ENCODE data around the gene KCNQ5. TPM values are rescaled to one million over a fixed set of nuclear protein-coding genes. Genes with fewer than 3 reads are reported as not detected.

The KCNQ5 gene
- total and polyA plus RNA-seq, 2 of the 8 experiments (the other 6 are each of a cell fraction or from before 2014, with no cell fraction given) = 0.83 to 1.2 TPM

DNA sequence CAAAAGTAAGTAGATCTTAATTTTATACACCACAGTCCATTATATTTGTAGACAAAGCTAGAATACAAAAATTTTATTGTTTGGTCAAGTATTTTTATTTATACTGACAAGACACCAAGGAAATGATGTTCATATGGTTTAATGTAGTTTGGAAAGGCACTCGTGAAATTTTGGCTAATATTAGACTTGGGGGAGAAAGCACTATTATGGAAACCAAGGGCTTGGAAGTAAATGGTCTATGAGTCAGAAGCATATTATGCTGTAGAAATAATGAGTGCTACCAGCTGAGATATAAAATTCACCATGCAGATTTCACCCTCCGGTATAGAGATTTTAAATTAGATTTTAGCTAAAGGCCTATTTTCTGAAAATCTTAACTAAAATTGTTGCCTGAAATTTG, 233.6 kb downstream of the KCNQ5 start (continued):
- TF ChIP-seq, protein P1, sequence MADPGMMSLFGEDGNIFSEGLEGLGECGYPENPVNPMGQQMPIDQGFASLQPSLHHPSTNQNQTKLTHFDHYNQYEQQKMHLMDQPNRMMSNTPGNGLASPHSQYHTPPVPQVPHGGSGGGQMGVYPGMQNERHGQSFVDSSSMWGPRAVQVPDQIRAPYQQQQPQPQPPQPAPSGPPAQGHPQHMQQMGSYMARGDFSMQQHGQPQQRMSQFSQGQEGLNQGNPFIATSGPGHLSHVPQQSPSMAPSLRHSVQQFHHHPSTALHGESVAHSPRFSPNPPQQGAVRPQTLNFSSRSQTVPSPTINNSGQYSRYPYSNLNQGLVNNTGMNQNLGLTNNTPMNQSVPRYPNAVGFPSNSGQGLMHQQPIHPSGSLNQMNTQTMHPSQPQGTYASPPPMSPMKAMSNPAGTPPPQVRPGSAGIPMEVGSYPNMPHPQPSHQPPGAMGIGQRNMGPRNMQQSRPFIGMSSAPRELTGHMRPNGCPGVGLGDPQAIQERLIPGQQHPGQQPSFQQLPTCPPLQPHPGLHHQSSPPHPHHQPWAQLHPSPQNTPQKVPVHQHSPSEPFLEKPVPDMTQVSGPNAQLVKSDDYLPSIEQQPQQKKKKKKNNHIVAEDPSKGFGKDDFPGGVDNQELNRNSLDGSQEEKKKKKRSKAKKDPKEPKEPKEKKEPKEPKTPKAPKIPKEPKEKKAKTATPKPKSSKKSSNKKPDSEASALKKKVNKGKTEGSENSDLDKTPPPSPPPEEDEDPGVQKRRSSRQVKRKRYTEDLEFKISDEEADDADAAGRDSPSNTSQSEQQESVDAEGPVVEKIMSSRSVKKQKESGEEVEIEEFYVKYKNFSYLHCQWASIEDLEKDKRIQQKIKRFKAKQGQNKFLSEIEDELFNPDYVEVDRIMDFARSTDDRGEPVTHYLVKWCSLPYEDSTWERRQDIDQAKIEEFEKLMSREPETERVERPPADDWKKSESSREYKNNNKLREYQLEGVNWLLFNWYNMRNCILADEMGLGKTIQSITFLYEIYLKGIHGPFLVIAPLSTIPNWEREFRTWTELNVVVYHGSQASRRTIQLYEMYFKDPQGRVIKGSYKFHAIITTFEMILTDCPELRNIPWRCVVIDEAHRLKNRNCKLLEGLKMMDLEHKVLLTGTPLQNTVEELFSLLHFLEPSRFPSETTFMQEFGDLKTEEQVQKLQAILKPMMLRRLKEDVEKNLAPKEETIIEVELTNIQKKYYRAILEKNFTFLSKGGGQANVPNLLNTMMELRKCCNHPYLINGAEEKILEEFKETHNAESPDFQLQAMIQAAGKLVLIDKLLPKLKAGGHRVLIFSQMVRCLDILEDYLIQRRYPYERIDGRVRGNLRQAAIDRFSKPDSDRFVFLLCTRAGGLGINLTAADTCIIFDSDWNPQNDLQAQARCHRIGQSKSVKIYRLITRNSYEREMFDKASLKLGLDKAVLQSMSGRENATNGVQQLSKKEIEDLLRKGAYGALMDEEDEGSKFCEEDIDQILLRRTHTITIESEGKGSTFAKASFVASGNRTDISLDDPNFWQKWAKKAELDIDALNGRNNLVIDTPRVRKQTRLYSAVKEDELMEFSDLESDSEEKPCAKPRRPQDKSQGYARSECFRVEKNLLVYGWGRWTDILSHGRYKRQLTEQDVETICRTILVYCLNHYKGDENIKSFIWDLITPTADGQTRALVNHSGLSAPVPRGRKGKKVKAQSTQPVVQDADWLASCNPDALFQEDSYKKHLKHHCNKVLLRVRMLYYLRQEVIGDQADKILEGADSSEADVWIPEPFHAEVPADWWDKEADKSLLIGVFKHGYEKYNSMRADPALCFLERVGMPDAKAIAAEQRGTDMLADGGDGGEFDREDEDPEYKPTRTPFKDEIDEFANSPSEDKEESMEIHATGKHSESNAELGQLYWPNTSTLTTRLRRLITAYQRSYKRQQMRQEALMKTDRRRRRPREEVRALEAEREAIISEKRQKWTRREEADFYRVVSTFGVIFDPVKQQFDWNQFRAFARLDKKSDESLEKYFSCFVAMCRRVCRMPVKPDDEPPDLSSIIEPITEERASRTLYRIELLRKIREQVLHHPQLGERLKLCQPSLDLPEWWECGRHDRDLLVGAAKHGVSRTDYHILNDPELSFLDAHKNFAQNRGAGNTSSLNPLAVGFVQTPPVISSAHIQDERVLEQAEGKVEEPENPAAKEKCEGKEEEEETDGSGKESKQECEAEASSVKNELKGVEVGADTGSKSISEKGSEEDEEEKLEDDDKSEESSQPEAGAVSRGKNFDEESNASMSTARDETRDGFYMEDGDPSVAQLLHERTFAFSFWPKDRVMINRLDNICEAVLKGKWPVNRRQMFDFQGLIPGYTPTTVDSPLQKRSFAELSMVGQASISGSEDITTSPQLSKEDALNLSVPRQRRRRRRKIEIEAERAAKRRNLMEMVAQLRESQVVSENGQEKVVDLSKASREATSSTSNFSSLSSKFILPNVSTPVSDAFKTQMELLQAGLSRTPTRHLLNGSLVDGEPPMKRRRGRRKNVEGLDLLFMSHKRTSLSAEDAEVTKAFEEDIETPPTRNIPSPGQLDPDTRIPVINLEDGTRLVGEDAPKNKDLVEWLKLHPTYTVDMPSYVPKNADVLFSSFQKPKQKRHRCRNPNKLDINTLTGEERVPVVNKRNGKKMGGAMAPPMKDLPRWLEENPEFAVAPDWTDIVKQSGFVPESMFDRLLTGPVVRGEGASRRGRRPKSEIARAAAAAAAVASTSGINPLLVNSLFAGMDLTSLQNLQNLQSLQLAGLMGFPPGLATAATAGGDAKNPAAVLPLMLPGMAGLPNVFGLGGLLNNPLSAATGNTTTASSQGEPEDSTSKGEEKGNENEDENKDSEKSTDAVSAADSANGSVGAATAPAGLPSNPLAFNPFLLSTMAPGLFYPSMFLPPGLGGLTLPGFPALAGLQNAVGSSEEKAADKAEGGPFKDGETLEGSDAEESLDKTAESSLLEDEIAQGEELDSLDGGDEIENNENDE (IDR thresholded peaks at IDR 0.05; ENCODE audit: insufficient replicate concordance, low read length) = no peak
- TF ChIP-seq PHF8 (conservative IDR thresholded peaks at IDR 0.05; ENCODE audit: low read depth, low read length) (no peak), MAFK (IDR thresholded peaks at IDR 0.05; ENCODE audit: low read depth, low read length) (no peak), RAD21 (IDR thresholded peaks at IDR 0.05 in 1 of 2, conservative IDR thresholded peaks at IDR 0.05 in 1 of 2; ENCODE audit: low read depth in 2 of 2, low read length in 2 of 2) (no peak), CHD2 (IDR thresholded peaks at IDR 0.05; ENCODE audit: low read length) (no peak), JUN (IDR thresholded peaks at IDR 0.05; ENCODE audit: low read depth, low read length) (no peak), EP300 (IDR thresholded peaks at IDR 0.05; ENCODE audit: borderline replicate concordance in 1 of 2, low read depth in 2 of 2, low read length in 2 of 2) (no peak), CBX8 (IDR thresholded peaks at IDR 0.05; ENCODE audit: borderline replicate concordance, low read depth, low read length) (no peak), SIN3A (conservative IDR thresholded peaks at IDR 0.05 in 1 of 2, IDR thresholded peaks at IDR 0.05 in 1 of 2; ENCODE audit: low read depth in 1 of 2, low read length in 2 of 2) (no peak), CREB1 (IDR thresholded peaks at IDR 0.05) (no peak)
- TF ChIP-seq, protein P2, sequence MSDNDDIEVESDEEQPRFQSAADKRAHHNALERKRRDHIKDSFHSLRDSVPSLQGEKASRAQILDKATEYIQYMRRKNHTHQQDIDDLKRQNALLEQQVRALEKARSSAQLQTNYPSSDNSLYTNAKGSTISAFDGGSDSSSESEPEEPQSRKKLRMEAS (IDR thresholded peaks at IDR 0.05) = no peak

All from H1 (cell line).